Measurements from ENCODE around the gene TMEM63C.
"Not testable (repeated sequence)": the region's sequence is repeated elsewhere in the genome, so short reads cannot be mapped to it uniquely, and the experiment has no call there.

Gene TMEM63C

DNA sequence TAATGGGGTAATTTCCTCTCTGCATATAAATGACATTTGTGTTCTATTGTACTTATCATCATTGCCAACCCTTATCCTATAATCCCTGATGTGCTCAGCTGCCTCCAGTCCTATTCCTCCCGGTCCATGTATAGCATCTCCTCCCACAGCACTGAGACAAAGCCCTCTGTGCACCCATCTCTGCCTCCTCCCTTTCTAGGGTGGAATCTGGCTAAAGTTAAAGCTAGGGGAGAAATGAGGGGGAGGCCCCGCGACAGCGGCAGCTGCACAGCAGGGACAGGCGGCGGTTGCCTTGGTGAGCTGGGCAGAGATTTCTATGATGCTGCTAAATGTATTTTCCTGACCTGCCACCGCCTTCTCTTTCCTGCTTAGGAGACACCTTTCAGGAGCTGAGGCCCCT lies 27.2 kb upstream of the TMEM63C start:
- FAIRE-seq: no peak
- DNase-seq (ENCODE audit: insufficient read length, low spot score): no peak

GRCh38 chr14:77155083-77155482 lies 26.5 kb upstream of the TMEM63C start:
- no peak for FAIRE-seq
- DNase-seq (ENCODE audit: insufficient read length, low spot score): no peak

DNA sequence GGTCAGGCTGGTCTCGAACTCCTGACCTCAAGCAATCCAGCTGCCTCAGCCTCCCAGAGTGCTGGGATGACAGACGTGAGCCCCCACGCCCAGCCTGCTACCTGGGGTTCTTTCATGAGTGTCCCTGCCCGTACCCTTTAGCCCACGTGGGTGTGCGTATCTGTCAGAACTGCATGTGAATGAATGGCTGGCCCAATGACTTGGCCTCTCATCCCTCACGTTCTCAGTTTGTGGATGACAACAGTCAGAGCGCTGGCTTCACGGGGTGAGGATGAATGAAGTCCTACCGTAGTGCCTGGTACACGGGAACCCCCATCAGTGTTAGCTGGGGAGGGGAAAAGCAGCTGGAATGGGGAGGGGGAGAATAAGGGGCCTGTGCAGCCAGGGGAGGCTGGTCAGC lies 23.9 kb upstream of the TMEM63C start:
- no peak for DNase-seq (ENCODE audit: insufficient read length, low spot score)
- no peak for FAIRE-seq

DNA sequence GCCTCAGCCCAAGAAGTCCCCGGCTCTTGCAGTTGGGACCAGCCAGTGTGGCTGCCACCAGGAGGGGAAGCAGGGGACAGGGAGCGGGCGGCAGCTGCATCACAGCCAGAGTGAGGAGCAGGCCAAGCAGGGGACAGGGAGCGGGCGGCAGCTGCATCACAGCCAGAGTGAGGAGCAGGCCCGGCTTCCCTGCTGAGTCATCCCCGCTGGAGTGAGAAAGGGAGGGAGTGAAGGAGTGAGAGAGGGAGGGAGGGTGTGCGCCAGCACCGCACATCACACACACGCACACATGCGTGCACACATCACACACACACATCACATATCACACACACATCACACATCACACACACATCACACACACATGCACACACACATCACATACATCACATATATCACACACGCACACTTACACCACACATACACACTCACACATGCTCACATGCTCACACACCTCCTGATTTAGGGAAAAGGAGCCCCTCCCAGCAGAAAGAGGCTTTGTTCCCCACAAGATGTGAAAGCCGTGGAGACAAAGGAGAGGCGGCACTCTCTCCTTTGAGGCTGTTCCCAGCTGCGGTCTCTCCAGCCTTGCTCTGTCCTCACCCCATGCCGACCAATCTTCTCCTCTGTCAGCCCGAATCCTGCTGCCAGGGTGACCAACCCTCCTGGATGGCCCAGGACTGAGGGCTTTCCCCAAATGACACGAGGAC lies 23.3 kb upstream of the TMEM63C start:
- FAIRE-seq: peak; percentile 100

DNA sequence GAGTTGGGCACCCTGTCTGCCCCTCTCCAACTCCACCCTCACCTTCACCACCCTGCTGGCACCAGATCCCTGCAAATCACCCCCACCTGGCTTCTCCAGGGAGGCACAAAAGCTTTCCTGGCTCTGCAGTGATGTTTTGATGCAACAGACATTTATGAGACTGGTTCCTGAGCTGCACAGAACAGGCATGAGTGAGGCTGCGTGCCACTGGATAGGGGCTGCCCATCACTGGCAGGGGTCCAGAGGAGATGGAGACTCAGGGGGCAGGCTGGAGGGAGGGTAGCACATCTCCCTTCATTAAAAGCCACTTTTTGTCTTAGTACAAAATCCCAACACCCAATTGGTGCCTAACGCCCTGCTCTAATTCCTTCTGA lies 22.7 kb upstream of the TMEM63C start:
- FAIRE-seq: no peak
- no peak for DNase-seq (ENCODE audit: insufficient read length, low spot score)

More for the DNA sequence above, 23.3 kb upstream of the TMEM63C start:
- peak; percentile 57 for DNase-seq (ENCODE audit: insufficient read length, low spot score)

DNA sequence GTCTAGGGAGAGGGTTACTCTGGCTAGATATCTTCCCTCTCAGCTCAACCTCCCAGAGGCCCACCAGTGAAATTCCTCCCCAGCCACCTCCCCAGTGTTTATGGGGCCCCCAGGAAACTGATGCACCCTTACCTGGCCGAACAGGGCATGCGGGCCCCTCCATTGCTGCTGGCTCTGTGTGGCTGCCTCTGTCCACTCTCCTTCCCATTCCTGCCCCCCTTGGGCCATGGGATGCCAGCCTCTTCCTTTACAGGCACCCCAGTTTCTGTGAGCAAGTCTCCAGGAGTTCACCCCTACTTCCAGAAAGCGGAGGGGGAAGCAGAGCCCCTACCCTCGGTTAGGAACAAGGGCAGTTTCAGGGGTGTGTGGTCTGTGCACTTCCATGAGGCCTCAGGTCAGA lies 20.6 kb upstream of the TMEM63C start:
- DNase-seq (ENCODE audit: insufficient read length, low spot score) (no peak), FAIRE-seq (no peak)

- FAIRE-seq: no peak
- DNase-seq (ENCODE audit: insufficient read length, low spot score): no peak
Measured at GRCh38 chr14:77170045-77170444, 11.6 kb upstream of the TMEM63C start.

DNA sequence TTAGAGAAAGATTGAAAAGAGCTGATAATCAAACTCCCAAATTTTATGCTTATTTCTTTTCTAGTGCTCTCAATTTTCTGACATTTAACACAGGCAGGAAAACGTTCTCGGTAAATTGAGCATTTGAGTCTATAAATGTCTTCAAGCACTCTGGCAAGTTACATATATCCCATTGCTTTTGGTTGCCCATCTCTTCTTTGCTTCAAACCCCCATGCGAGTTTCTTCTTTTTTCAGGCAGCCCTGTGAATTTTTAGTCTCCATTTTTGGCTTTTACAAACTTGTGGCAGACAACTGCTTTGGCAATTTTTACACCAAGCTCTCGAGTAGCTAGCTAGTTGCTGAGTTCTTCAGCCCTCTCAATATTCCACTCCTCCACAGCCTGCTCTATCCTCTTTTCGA lies 8.7 kb upstream of the TMEM63C start:
- no peak for DNase-seq (ENCODE audit: insufficient read length, low spot score)
- no peak for FAIRE-seq

GRCh38 chr14:77173911-77174617 lies 7.5 kb upstream of the TMEM63C start:
- not testable (repeated sequence) for FAIRE-seq; DNase-seq (ENCODE audit: insufficient read length, low spot score)

- FAIRE-seq: no peak
- no peak for DNase-seq (ENCODE audit: insufficient read length, low spot score)
Measured at GRCh38 chr14:77175843-77176242, 5.8 kb upstream of the TMEM63C start.

DNA sequence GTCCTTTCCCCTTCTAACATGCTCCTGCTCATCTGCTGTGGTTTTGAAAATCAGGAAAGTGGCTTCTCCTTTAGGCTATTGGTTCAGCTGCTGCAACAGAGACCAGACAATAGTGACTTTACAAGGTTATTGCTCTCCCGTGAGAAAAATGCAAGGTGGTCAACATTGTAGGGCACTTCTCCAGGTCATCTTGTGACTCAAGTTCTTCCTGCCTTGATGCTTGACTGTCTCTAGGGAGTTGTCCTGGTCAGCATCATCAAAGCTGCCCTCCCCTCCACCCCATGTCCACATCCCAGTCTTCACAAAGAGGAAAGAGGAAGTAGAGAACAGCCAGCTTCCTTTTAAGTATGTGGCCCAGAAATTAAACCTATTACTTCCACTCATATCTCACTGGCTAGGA lies 3.9 kb upstream of the TMEM63C start:
- no peak for DNase-seq (ENCODE audit: insufficient read length, low spot score)
- FAIRE-seq: peak; percentile 4

DNA sequence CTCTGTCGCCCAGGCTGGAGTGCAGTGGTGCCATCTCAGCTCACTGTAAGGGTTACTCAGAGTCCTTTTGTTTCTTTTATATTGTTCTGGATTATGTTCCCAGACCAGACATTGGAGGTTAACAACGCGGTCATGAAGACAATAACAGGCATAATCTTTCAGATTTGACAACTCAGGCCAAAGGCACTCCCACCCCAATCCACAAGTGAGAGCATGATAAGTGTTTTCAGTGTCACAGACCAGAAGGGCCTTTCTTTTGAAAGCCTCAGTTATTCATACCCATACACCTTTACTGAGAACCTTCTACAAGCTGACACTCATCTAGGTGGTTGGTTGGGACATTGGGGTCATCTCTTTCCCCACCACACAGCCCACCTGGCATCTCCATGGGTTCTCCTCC lies 2.9 kb upstream of the TMEM63C start:
- FAIRE-seq (no peak), DNase-seq (ENCODE audit: insufficient read length, low spot score) (no peak)

DNA sequence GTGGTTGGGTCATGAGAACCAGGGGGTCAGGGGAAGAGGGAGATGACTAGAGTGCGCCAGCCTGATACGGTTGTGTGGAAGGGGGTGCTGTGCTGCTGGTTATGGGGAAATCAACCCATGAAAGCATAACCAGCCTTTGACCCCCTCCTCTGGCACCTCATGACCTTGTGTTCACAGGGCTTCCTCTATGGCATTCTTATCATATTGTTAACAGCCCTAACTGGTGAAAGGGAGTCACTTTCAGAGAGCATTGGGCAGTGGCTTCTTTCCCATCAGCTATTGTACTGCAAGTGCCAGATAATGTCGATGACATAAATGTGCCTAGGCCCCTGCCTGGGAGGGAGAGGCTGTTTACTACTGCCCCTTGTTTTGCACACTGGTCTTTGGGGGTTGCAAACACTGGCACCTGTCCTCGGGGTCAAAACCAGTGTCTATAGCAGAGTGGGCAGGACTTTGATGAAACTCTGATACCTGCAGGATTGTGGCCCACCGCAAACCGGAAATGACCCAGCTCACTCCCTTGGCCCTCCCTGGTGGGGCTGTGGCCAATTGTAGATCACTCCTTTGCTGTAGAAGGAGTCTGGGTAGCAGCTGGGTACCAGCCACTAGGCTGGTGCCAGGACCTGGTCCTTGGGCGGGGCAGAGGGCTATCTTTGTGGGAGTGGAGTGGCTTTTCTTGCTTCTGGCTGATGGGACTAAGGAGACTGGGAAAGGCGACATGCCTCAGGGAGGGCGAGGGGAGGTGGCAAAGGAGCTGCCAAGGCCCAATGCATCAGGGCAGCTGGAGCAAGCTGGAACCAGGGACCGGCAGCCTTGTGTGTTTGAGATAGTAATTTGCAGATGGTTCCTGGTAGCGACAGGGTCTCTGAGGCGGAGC lies 634 bp upstream of the TMEM63C start:
- DNase-seq (ENCODE audit: insufficient read length, low spot score): peak; percentile 39
- peak; percentile 60 for FAIRE-seq

DNA sequence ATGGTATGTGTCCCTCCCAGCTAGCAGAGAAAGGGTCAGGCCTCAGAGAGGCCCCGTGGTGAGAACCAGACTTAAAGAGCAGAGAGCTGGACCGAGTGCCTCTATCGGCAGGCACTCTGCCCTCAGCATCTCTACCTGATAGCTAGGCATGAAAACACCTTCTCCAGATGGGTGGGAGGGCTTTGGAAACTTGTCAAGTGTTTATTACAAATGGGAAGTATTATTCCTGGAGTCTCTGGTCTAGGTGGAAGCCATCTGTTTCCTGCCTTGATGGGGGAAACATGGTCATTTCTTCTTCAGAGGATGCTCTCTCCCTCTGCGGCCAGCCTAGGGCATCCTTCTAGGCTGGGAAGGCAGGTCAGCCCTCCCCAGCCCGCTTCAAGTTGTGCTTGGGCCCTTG lies 2.3 kb downstream of the TMEM63C start:
- no peak for FAIRE-seq
- DNase-seq (ENCODE audit: insufficient read length, low spot score): no peak

- no peak for DNase-seq (ENCODE audit: insufficient read length, low spot score)
- FAIRE-seq: peak; percentile 13
Measured at GRCh38 chr14:77184396-77185092, 2.9 kb downstream of the TMEM63C start.

GRCh38 chr14:77185093-77185465 lies 3.5 kb downstream of the TMEM63C start:
- no peak for DNase-seq (ENCODE audit: insufficient read length, low spot score)
- FAIRE-seq: peak; percentile 16

GRCh38 chr14:77186911-77187648 lies 5.5 kb downstream of the TMEM63C start:
- DNase-seq (ENCODE audit: insufficient read length, low spot score) (no peak), FAIRE-seq (peak; percentile 33)

- DNase-seq (ENCODE audit: insufficient read length, low spot score) (no peak), FAIRE-seq (no peak)
Measured at GRCh38 chr14:77187649-77188012, 6.0 kb downstream of the TMEM63C start.

GRCh38 chr14:77189479-77189878 lies 7.9 kb downstream of the TMEM63C start:
- DNase-seq (ENCODE audit: insufficient read length, low spot score) (no peak), FAIRE-seq (no peak)

DNA sequence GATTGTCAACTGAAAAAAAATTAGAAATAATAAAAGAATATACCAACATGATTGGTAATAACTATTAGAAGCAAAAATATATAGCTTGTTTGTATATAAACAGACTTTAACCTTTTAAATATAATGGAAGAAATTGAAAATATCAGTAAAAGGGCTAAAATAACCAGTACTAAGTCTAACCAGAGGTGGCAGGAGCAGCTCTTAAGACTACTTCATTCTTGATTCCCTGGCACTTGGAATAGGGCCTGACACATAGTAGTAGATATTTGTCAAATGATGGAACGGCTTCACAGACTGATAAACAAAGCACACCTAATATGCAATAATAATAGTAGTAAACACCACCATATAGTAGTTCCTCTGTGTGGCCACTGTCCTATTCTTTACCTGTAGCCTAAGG lies 9.4 kb downstream of the TMEM63C start:
- FAIRE-seq: peak; percentile 69
- DNase-seq (ENCODE audit: insufficient read length, low spot score): no peak

Measured in HTR-8/SVneo (cell line).